Adrenal gland (tissue), 19 donors: Measurements from ENCODE around the gene BRME1. TPM values are rescaled to one million over a fixed set of nuclear protein-coding genes. Genes with fewer than 3 reads are reported as not detected.
A peak's percentile ranks its signal among the peaks of the same experiment; 100 is the strongest.

Experiments used
- DNase-seq, 7 donors: peaks; one replicate each; pipeline ENCODE4 v3.0.0-alpha.2; 2019 to 2020
- H3K27ac ChIP-seq, 5 donors: fragments of 200-600 bp; sonication (generic) in 4 of 5; 1 replicate in 3 of 5; 2 replicates in 2 of 5; pipeline versions ENCODE4 v1.5.1 to v1.8.0; 2016 to 2020; ENCODE audit warnings: mild to moderate bottlenecking in 1 of 5
- H3K27me3 ChIP-seq: fragments of 200-600 bp; 2 replicates; pipeline ENCODE4 v1.8.0; 2021
- H3K36me3 ChIP-seq, 2 donors: fragments of 200-600 bp; replicated peaks in 1 of 2; 1 replicate in 1 of 2; 2 replicates in 1 of 2; pipeline versions ENCODE4 v1.5.1 to v1.8.0; 2018 to 2022
- H3K4me1 ChIP-seq, 2 donors: fragments of 200-600 bp; replicated peaks in 1 of 2; 1 replicate in 1 of 2; 2 replicates in 1 of 2; pipeline versions ENCODE4 v1.5.1 to v1.8.0; 2018 to 2021
- H3K4me3 ChIP-seq, 4 donors: fragments of 200-600 bp; sonication (generic) in 3 of 4; one replicate each; pipeline ENCODE4 v1.5.1; 2016 to 2018
- H3K9me3 ChIP-seq, 3 donors: fragments of 200-600 bp; sonication (generic) in 1 of 3; replicated peaks in 1 of 3; 1 replicate in 2 of 3; 2 replicates in 1 of 3; pipeline versions ENCODE4 v1.5.1 to v1.8.0; 2016 to 2021
- CTCF ChIP-seq, 6 experiments: fragments of 450-650 bp in 4 of 6; fragments of 200-600 bp in 2 of 6; sonication (generic) in 1 of 6; IDR thresholded peaks; 1 replicate in 5 of 6; 2 replicates in 1 of 6; pipeline versions ENCODE4 v1.5.1 to v1.8.0; 2016 to 2021; ENCODE audit warnings: antibody characterized with exemption in 6 of 6, mild to moderate bottlenecking in 2 of 6, moderate library complexity in 1 of 6
- POLR2A ChIP-seq, 2 donors: fragments of 450-650 bp; IDR thresholded peaks; one replicate each; pipeline ENCODE4 v1.6.1; 2017; ENCODE audit warnings: antibody characterized with exemption in 2 of 2, mild to moderate bottlenecking in 2 of 2, moderate library complexity in 1 of 2
- WGBS, 4 donors: extraction: QIAGEN DNeasy Blood & Tissue Kit in 2 of 4; methylation state at CpG; one replicate each; pipeline versions ENCODE4 v1.1.5 to v1.1.7; 2013 to 2017; 5-methylcytosine and 5-hydroxymethylcytosine counted together
- intact Hi-C, 2 donors: fragments of 100-400 bp; cut with DNase I; formaldehyde crosslinking; loops; one replicate each; pipeline versions ENCODE4 v1.14.1 to v1.15.0; 2022 to 2023
- long read RNA-seq, 10 donors: library from polyadenylated mRNA in 3 of 10; unstranded in 2 of 10; stranded (forward) in 1 of 10; transcript quantifications; one replicate each; pipeline ENCODE4 v2.0.0 and lab custom pipeline, GENCODE V29; 2021 to 2026
- polyA plus RNA-seq, 3 donors: library from polyadenylated mRNA; stranded (reverse); fragments of 200-250 nt in 2 of 3; fragments of 350-450 nt in 1 of 3; fragmentation: Illumina TruSeq in 1 of 3; extraction: RNeasy Lipid Tissue Mini Kit (QIAGEN cat#74804) in 1 of 3; gene quantifications; one replicate each; pipeline ENCODE4 v1.2.3, GENCODE V29; 2013 to 2014
- total RNA-seq, 9 donors: library from RNA; depleted of rRNA in 4 of 9; stranded (reverse); fragments of >200 nt in 4 of 9; fragments of 120-200 nt in 1 of 9; fragmentation: NEBNext Ultra II Directional in 1 of 9; extraction: Animal tissue kit (Norgen Biotek cat#: 25700) in 1 of 9; gene quantifications; one replicate each; pipeline versions ENCODE4 v1.1.0 to v1.2.4, GENCODE V29; 2013 to 2023
- donor health status: healthy with polysubstance abuse.
- donor health status: Bipolar disorder and iron deficiency.
- donor health status: DM: yes; HTN: yes; CAD: no.
- donor health status: DM: no; HTN: no; CAD: no.
- donor health status: DM: no; HTN: no; CAD: no.
- donor health status: DM: yes; HTN: yes; CAD: no.

Gene BRME1
- total RNA-seq = 1 to 10 TPM in 4 of 9 donors, under 1 TPM in 4, not detected in 1; 0.21 to 1.8 (median 1.2) TPM
- polyA plus RNA-seq = 1 to 10 TPM in 2 of 3 donors, under 1 TPM in 1; 0.26 to 4.5 (median 4.1) TPM
- long read RNA-seq, donor 1 = 0 reads
- long read RNA-seq, donor 2, partial matches to known transcripts = 0 of 1 reads
- long read RNA-seq, donor 2, other reads (novel, unspliced or antisense) = 0 of 1 reads
- long read RNA-seq, donor 3 = 0 reads
- long read RNA-seq, donor 4 = 0 reads
- long read RNA-seq, donor 5 = 0 reads
- long read RNA-seq, donor 6 = 0 reads
- long read RNA-seq, donor 7, partial matches to known transcripts = 5 of 5 reads
- long read RNA-seq, donor 7, other reads (novel, unspliced or antisense) = 0 of 5 reads
- long read RNA-seq, donor 8, partial matches to known transcripts = 16 of 16 reads
- long read RNA-seq, donor 8, other reads (novel, unspliced or antisense) = 0 of 16 reads
- long read RNA-seq, donor 9, partial matches to known transcripts = 10 of 10 reads
- long read RNA-seq, donor 9, other reads (novel, unspliced or antisense) = 0 of 10 reads
- long read RNA-seq, donor 10 = 0 reads

- intact Hi-C loops = no loop called here
- H3K4me1 ChIP-seq = peaks cover 10 to 17% of the 10 kb centered on the region in 2 donors
- peak within 1 kb of the TSS in 1 of 5 donors; percentile 61 for H3K27ac ChIP-seq
- no peaks in the 10 kb centered on the region for H3K27me3 ChIP-seq
- TF ChIP-seq POLR2A (IDR thresholded peaks at IDR 0.05) (peak in 1 of 2 donors; percentile 38), CTCF (IDR thresholded peaks at IDR 0.05) (no peak)
- H3K4me3 ChIP-seq = peak within 1 kb of the TSS; percentile 34 to 74 (median 50)
- 6 to 18% (median 9%) methylated on average over 21 to 84 of the region's 86 CpGs for WGBS, 4 donors
- no peaks in the 10 kb centered on the region for H3K9me3 ChIP-seq
- peak; percentile 87 to 95 (median 91) for DNase-seq
- peaks cover 0 to under 1% of the 10 kb centered on the region in 2 donors for H3K36me3 ChIP-seq
Observed at GRCh38 chr19:13905634-13906520, at the start of gene BRME1, which contains the start of gene CC2D1A. Gene BRME1, minus strand, starts transcription at chr19:13906117. Its CDS starts 1,225 bp downstream, at chr19:13904892. Gene CC2D1A, plus strand, starts transcription at chr19:13906201. Its CDS starts 241 bp downstream, at chr19:13906442.

GRCh38 chr19:13954185-13954584 lies 48.3 kb upstream of the BRME1 start:
- TF ChIP-seq CTCF (IDR thresholded peaks at IDR 0.05) (no peak), POLR2A (IDR thresholded peaks at IDR 0.05) (no peak)
- H3K4me1 ChIP-seq = peaks cover 10 to 13% of the 10 kb centered on the region in 2 donors
- H3K27ac ChIP-seq = no peak overlapping the region
- intact Hi-C loops = no loop called here
- WGBS, 4 donors = 92 to 98% (median 96%) methylated on average over 11 to 15 of the region's 15 CpGs
- H3K27me3 ChIP-seq = no peaks in the 10 kb centered on the region
- H3K4me3 ChIP-seq = no peak overlapping the region
- peaks cover 0 to 39% of the 10 kb centered on the region in 2 donors for H3K36me3 ChIP-seq
- no peaks in the 10 kb centered on the region for H3K9me3 ChIP-seq
- no peak for DNase-seq

- peak overlapping the region in 2 of 4 donors; percentile 75 to 89 for H3K4me3 ChIP-seq
- WGBS, 4 donors = 0 to 7% (median 4%) methylated on average over 4 to 13 of the region's 13 CpGs
- intact Hi-C loops = no loop called here
- peaks cover 10 to 13% of the 10 kb centered on the region in 2 donors for H3K4me1 ChIP-seq
- no peak for TF ChIP-seq POLR2A (IDR thresholded peaks at IDR 0.05)
- no peak for TF ChIP-seq CTCF (IDR thresholded peaks at IDR 0.05)
- H3K27ac ChIP-seq = peak overlapping the region in 1 of 5 donors; percentile 84
- H3K9me3 ChIP-seq = no peaks in the 10 kb centered on the region
- DNase-seq = peak in 2 of 7 donors; percentile 24 to 40
- H3K36me3 ChIP-seq = peaks cover 0 to 35% of the 10 kb centered on the region in 2 donors
- H3K27me3 ChIP-seq = no peaks in the 10 kb centered on the region
Observed at GRCh38 chr19:13952931-13953531, 47.1 kb upstream of the BRME1 start.
